Fibroblast of lung (primary cell): ENCODE results near the gene UBL3. TPM values are rescaled to one million over a fixed set of nuclear protein-coding genes. Genes with fewer than 3 reads are reported as not detected.

Source experiments
- DNase-seq, 2 donors: peaks; one replicate each; pipeline versions ENCODE4 v3.0.0 to v3.0.0-alpha.2; 2010; ENCODE audit warnings: low read depth in 2 of 2
- H2AFZ ChIP-seq: 2 replicates; pipeline ENCODE4 v1.5.1; 2012; ENCODE audit warnings: low read length, control low read depth, inconsistent platforms
- H3K27ac ChIP-seq: 2 replicates; pipeline ENCODE4 v1.5.1; 2011; ENCODE audit warnings: low read length, control low read depth; ENCODE audit not compliant: insufficient read depth
- H3K27me3 ChIP-seq: 2 replicates; pipeline ENCODE4 v1.5.1; 2011; ENCODE audit warnings: mild to moderate bottlenecking, low read length; ENCODE audit not compliant: control insufficient read depth, insufficient read depth
- H3K36me3 ChIP-seq: 2 replicates; pipeline ENCODE4 v1.5.1; 2011; ENCODE audit warnings: low read length; ENCODE audit not compliant: control insufficient read depth, insufficient read depth
- H3K4me1 ChIP-seq: 2 replicates; pipeline ENCODE4 v1.5.1; 2011; ENCODE audit warnings: low read length; ENCODE audit not compliant: control insufficient read depth, insufficient read depth; ENCODE audit errors: extremely low read depth
- H3K4me2 ChIP-seq: 2 replicates; pipeline ENCODE4 v1.5.1; 2011; ENCODE audit warnings: low read length, control low read depth; ENCODE audit not compliant: insufficient read depth; ENCODE audit errors: extremely low read depth
- H3K4me3 ChIP-seq, 4 experiments: fragments of 200-600 bp in 1 of 4; sonication (generic) in 1 of 4; replicated peaks in 1 of 4; 2 replicates each; pipeline ENCODE4 v1.5.1; 2011 to 2016; ENCODE audit warnings: low read length in 4 of 4, low read depth in 3 of 4, mild to moderate bottlenecking in 3 of 4, control low read depth in 2 of 4, inconsistent platforms in 1 of 4, mixed read lengths in 1 of 4; ENCODE audit not compliant: insufficient read depth in 1 of 4; ENCODE audit errors: control extremely low read depth in 1 of 4
- H3K79me2 ChIP-seq: 2 replicates; pipeline ENCODE4 v1.5.1; 2012; ENCODE audit warnings: mild to moderate bottlenecking, low read length, inconsistent platforms; ENCODE audit not compliant: control insufficient read depth, insufficient read depth
- H3K9ac ChIP-seq: 2 replicates; pipeline ENCODE4 v1.5.1; 2011; ENCODE audit warnings: mild to moderate bottlenecking, low read length, control low read depth; ENCODE audit not compliant: insufficient read depth
- H3K9me3 ChIP-seq: 2 replicates; pipeline ENCODE4 v1.5.1; 2012; ENCODE audit warnings: low read depth, low read length; ENCODE audit not compliant: control insufficient read depth, insufficient read depth
- H4K20me1 ChIP-seq: 2 replicates; pipeline ENCODE4 v1.5.1; 2011; ENCODE audit warnings: low read length; ENCODE audit not compliant: control insufficient read depth, insufficient read depth; ENCODE audit errors: extremely low read depth
- EZH2 ChIP-seq: IDR thresholded peaks from 2 replicates; pipeline ENCODE4 v1.5.1; 2012; ENCODE audit warnings: low read length, control low read depth, mild to moderate bottlenecking; ENCODE audit errors: missing control alignments
- polyA plus RNA-seq, 2 donors: library from polyadenylated mRNA; depleted of rRNA in 1 of 2; stranded (reverse) in 1 of 2; unstranded in 1 of 2; fragments of >200 nt; gene quantifications; 2 replicates each; pipeline ENCODE4 v1.2.1, GENCODE V29; 2011 to 2012; ENCODE audit warnings: missing spikeins in 1 of 2
- total RNA-seq: library from RNA; depleted of rRNA; stranded (reverse); fragments of >200 nt; gene quantifications from 2 replicates; pipeline ENCODE4 v1.2.1, GENCODE V29; 2014
- TF ChIP-seq, protein P1 (sequence below), 2 donors: IDR thresholded peaks in 1 of 2; conservative IDR thresholded peaks in 1 of 2; 1 replicate in 1 of 2; 2 replicates in 1 of 2; pipeline ENCODE4 v1.5.1; 2011 to 2012; ENCODE audit warnings: low read length in 2 of 2, control low read depth in 1 of 2, inconsistent platforms in 1 of 2, low read depth in 1 of 2, mild to moderate bottlenecking in 1 of 2

UBL3 gene
- total and polyA plus RNA-seq, 2 donors (not counting 1 experiment from before 2014, with no cell fraction given): 10.7 to 18.3 TPM

DNA sequence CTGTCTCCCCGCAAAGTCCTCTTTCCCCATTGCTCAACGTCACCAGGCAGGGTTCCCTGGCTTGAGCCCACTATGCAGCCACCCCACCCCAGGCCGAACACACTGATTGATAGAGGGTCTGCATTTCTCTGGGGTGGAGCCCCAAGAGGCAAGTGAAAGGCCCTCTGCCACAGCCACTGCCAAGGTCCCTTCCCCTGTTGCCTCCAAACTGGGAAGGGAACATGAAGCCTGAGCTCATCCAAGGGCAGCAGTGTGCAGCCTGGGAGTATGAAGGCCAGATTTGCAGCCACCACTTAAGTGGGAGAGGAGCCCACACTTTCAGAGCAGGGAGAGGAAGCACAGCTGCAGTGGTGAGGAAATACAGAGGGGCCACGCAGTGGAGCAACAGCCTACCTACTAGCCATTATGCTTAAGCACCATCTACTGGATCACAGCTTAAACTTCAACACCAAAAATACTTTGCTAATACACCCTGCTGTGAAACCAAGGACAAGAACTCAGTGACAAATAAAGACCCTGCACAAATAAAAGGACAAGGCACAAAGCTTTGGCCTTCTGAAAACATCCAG, 48.6 kb downstream of the UBL3 start:
- peak in 1 of 2 donors; percentile 4 for DNase-seq
- TF ChIP-seq EZH2: no peak
- TF ChIP-seq, protein P1, sequence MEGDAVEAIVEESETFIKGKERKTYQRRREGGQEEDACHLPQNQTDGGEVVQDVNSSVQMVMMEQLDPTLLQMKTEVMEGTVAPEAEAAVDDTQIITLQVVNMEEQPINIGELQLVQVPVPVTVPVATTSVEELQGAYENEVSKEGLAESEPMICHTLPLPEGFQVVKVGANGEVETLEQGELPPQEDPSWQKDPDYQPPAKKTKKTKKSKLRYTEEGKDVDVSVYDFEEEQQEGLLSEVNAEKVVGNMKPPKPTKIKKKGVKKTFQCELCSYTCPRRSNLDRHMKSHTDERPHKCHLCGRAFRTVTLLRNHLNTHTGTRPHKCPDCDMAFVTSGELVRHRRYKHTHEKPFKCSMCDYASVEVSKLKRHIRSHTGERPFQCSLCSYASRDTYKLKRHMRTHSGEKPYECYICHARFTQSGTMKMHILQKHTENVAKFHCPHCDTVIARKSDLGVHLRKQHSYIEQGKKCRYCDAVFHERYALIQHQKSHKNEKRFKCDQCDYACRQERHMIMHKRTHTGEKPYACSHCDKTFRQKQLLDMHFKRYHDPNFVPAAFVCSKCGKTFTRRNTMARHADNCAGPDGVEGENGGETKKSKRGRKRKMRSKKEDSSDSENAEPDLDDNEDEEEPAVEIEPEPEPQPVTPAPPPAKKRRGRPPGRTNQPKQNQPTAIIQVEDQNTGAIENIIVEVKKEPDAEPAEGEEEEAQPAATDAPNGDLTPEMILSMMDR (conservative IDR thresholded peaks at IDR 0.05 in 1 of 2, IDR thresholded peaks at IDR 0.05 in 1 of 2; ENCODE audit: low read depth in 1 of 2, low read length in 2 of 2): no peak
- no peaks in the 10 kb centered on the region for H3K27me3 ChIP-seq
- H3K79me2 ChIP-seq: peaks cover 8% of the 10 kb centered on the region
- H3K27ac ChIP-seq: no peak overlapping the region
- no peaks in the 10 kb centered on the region for H3K9me3 ChIP-seq
- H2AFZ ChIP-seq: no peak overlapping the region
- no peaks in the 10 kb centered on the region for H3K36me3 ChIP-seq
- no peaks in the 10 kb centered on the region for H4K20me1 ChIP-seq
- no peak overlapping the region for H3K4me2 ChIP-seq
- H3K9ac ChIP-seq: no peak overlapping the region
- H3K4me3 ChIP-seq: no peak overlapping the region
- no peaks in the 10 kb centered on the region for H3K4me1 ChIP-seq

DNA sequence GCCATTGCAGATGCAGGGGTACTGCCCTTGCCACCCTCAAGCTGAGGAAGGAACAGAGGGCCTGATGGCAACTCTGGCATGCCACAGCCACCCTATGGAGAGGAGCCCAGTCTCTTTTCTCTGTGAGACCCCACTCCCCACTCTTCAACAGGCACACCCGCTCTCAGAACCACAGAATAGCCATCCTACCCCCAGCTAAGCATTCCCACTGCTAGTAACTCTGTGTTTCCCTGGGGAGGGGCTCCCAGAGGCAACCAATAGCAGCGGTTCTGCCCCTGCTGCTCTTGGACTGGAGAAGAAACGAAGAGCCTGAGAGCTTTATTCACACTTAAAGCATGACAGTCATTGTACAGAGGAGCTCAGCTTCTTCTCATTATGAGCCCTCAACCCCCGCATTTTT, 49.3 kb downstream of the UBL3 start:
- no peak for DNase-seq

DNA sequence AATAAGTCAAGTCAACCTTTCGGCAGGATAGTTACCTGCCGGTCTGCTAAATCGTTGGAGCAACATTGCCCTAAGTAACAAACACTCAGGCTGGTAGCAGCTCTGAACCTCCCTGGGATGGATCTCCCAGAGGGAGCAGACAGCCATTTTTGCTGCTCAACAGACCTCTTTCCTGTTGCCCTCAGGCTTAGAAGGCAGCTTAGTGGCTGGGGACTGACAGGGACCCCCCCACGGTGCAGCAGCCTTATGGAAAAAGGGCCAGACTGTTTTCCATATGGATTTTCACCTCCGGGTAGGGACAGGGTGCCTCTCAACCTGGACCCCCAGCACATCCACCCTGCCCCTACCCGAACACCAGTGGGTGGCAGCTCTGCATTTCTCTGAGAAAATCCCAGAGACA, 49.7 kb downstream of the UBL3 start:
- no peaks in the 10 kb centered on the region for H3K9me3 ChIP-seq

More for the DNA sequence above, 49.3 kb downstream of the UBL3 start:
- no peaks in the 10 kb centered on the region for H4K20me1 ChIP-seq
- no peaks in the 10 kb centered on the region for H3K4me1 ChIP-seq
- no peak for TF ChIP-seq EZH2
- TF ChIP-seq, protein P1 (conservative IDR thresholded peaks at IDR 0.05 in 1 of 2, IDR thresholded peaks at IDR 0.05 in 1 of 2; ENCODE audit: low read depth in 1 of 2, low read length in 2 of 2): no peak
- no peaks in the 10 kb centered on the region for H3K27me3 ChIP-seq
- H3K79me2 ChIP-seq: peaks cover 8% of the 10 kb centered on the region
- H3K27ac ChIP-seq: no peak overlapping the region
- H3K4me2 ChIP-seq: no peak overlapping the region
- H3K36me3 ChIP-seq: no peaks in the 10 kb centered on the region
- no peak overlapping the region for H2AFZ ChIP-seq
- H3K9me3 ChIP-seq: no peaks in the 10 kb centered on the region
- H3K9ac ChIP-seq: no peak overlapping the region
- H3K4me3 ChIP-seq: no peak overlapping the region

More for the DNA sequence above, 49.7 kb downstream of the UBL3 start:
- TF ChIP-seq EZH2: no peak
- TF ChIP-seq, protein P1 (conservative IDR thresholded peaks at IDR 0.05 in 1 of 2, IDR thresholded peaks at IDR 0.05 in 1 of 2; ENCODE audit: low read depth in 1 of 2, low read length in 2 of 2): no peak
- Histone ChIP-seq H3K79me2 (peaks cover 8% of the 10 kb centered on the region), H4K20me1 (no peaks in the 10 kb centered on the region), H3K4me1 (no peaks in the 10 kb centered on the region), H3K4me2 (no peak overlapping the region), H3K4me3 (no peak overlapping the region), H3K9ac (no peak overlapping the region), H3K27me3 (no peaks in the 10 kb centered on the region), H3K27ac (no peak overlapping the region), H3K36me3 (no peaks in the 10 kb centered on the region), H2AFZ (no peak overlapping the region)
- DNase-seq: no peak
